K562 (cell line): ENCODE data around the gene RNF114. TPM values are rescaled to one million over a fixed set of nuclear protein-coding genes. Genes with fewer than 3 reads are reported as not detected.

Experiments
- ARID3A ChIP-seq: IDR thresholded peaks from 2 replicates; pipeline ENCODE4 v1.6.1; 2012; ENCODE audit warnings: low read depth, low read length, improper control_type of control experiment, borderline replicate concordance
- BACH1 ChIP-seq: fragments of 200-800 bp; sonication (Bioruptor generic); IDR thresholded peaks from 2 replicates; pipeline ENCODE4 v1.6.1; 2016; ENCODE audit warnings: missing genetic modification characterization, missing compliant biosample characterization
- CBX8 ChIP-seq: fragments of 200-600 bp; sonication (generic); IDR thresholded peaks from 2 replicates; pipeline ENCODE4 v1.6.1; 2012; ENCODE audit warnings: borderline replicate concordance, mixed run types, low read depth, mild to moderate bottlenecking, moderate library complexity, mixed read lengths, low read length, control low read depth, inconsistent platforms; ENCODE audit not compliant: poor library complexity, severe bottlenecking; ENCODE audit errors: extremely low read depth
- CREB3 ChIP-seq: fragments of 450-650 bp; conservative IDR thresholded peaks from 2 replicates; pipeline ENCODE4 v1.6.1; 2016; ENCODE audit warnings: missing genetic modification characterization, low read depth, mild to moderate bottlenecking, missing compliant biosample characterization, moderate library complexity
- HIVEP1 ChIP-seq: fragments of 250-450 bp; sonication (Bioruptor Pico); IDR thresholded peaks from 2 replicates; pipeline ENCODE4 v1.4.0; 2020; ENCODE audit warnings: mild to moderate bottlenecking
- MGA ChIP-seq: fragments of 450-650 bp; IDR thresholded peaks from 2 replicates; pipeline ENCODE4 v1.6.1; 2016; ENCODE audit warnings: mild to moderate bottlenecking, moderate library complexity
- ZKSCAN3 ChIP-seq: fragments of 250-450 bp; sonication (Bioruptor Pico); IDR thresholded peaks from 2 replicates; pipeline ENCODE4 v1.4.0; 2020
- ZNF12 ChIP-seq: sonication (generic); formaldehyde crosslinking; IDR thresholded peaks from 2 replicates; pipeline ENCODE4 v1.4.0; 2020; ENCODE audit warnings: mild to moderate bottlenecking, missing genetic modification reagents
- ZNF140 ChIP-seq: fragments of 250-450 bp; sonication (Bioruptor Pico); IDR thresholded peaks from 2 replicates; pipeline ENCODE4 v1.8.0; 2021; ENCODE audit warnings: moderate library complexity, mild to moderate bottlenecking, inconsistent platforms
- ZNF512 ChIP-seq: IDR thresholded peaks from 2 replicates; pipeline ENCODE4 v1.6.1; 2016; ENCODE audit warnings: missing genetic modification characterization, missing compliant biosample characterization
- ZNF695 ChIP-seq: fragments of 450-650 bp; formaldehyde crosslinking; IDR thresholded peaks from 2 replicates; pipeline ENCODE4 v1.4.0; 2020; ENCODE audit warnings: mild to moderate bottlenecking, moderate library complexity
- polyA plus RNA-seq, 8 experiments: library from polyadenylated mRNA; depleted of rRNA in 4 of 8; stranded (reverse) in 5 of 8; unstranded in 3 of 8; fragments of >200 nt; fragmentation: Nextera tagmentation in 2 of 8; fragmentation: Illumina TruSeq in 1 of 8; extraction: Ambion mirVana in 2 of 8; extraction: Trizol in 1 of 8; gene quantifications; 2 replicates each; pipeline versions ENCODE4 v1.2.1 to v1.2.3, GENCODE V29; 2011 to 2014; ENCODE audit warnings: inconsistent platforms in 1 of 8, missing spikeins in 1 of 8
- total RNA-seq, 7 experiments: library from RNA; depleted of rRNA in 6 of 7; stranded (reverse); fragments of >200 nt in 6 of 7; fragmentation: Illumina TruSeq in 2 of 7; extraction: Trizol in 2 of 7; gene quantifications; 2 replicates each; pipeline versions ENCODE4 v1.2.1 to v1.2.3, GENCODE V29; 2011 to 2021; ENCODE audit warnings: low replicate concordance in 1 of 7

The RNF114 gene
- total and polyA plus RNA-seq, 9 of the 15 experiments (the other 6 are each of a cell fraction or from before 2014, with no cell fraction given), result 38.6 to 111 (median 62.6) TPM

GRCh38 chr20:49993301-49993751, 57.1 kb downstream of the RNF114 start (continued):
- TF ChIP-seq ZKSCAN3, result no peak
- TF ChIP-seq ZNF695 (CRISPR knock-in tag), result no peak
- 0 out of 2 replicates have a peak, but pooled peaks have one; percentile 25 for TF ChIP-seq CREB3 (tag)
- TF ChIP-seq MGA, result peak; percentile 87
- TF ChIP-seq ARID3A, result no peak
- no peak for TF ChIP-seq CBX8
- TF ChIP-seq BACH1, result no peak
- TF ChIP-seq ZNF12, result no peak
- TF ChIP-seq ZNF140 (CRISPR knock-in tag), result no peak
- no peak for TF ChIP-seq ZNF512 (tag)
- TF ChIP-seq HIVEP1 (CRISPR knock-in tag), result no peak
